H9 (cell line): ENCODE data around the gene GJB2. TPM values are rescaled to one million over a fixed set of nuclear protein-coding genes. Genes with fewer than 3 reads are reported as not detected.

ENCODE experiments used
- DNase-seq: peaks from one replicate; pipeline ENCODE4 v3.0.0-alpha.2; 2017
- H2AFZ ChIP-seq: one replicate; pipeline ENCODE4 v1.6.1; 2013; ENCODE audit warnings: mild to moderate bottlenecking, low read length, control low read depth, moderate library complexity
- H2AK5ac ChIP-seq: 2 replicates; pipeline ENCODE4 v1.6.1; 2013; ENCODE audit warnings: low read length, control low read depth, mixed read lengths; ENCODE audit not compliant: insufficient read length
- H2BK120ac ChIP-seq: one replicate; pipeline ENCODE4 v1.6.1; 2013; ENCODE audit warnings: low read depth, mild to moderate bottlenecking, low read length, control low read depth, inconsistent platforms; ENCODE audit not compliant: poor library complexity, severe bottlenecking
- H2BK12ac ChIP-seq: 2 replicates; pipeline ENCODE4 v1.6.1; 2013; ENCODE audit warnings: low read length, control low read depth, mixed read lengths, low read depth; ENCODE audit not compliant: insufficient read length
- H2BK15ac ChIP-seq: 2 replicates; pipeline ENCODE4 v1.6.1; 2013; ENCODE audit warnings: low read depth, low read length, control low read depth
- H2BK20ac ChIP-seq: one replicate; pipeline ENCODE4 v1.6.1; 2013; ENCODE audit warnings: low read depth, mild to moderate bottlenecking, low read length, control low read depth, inconsistent platforms; ENCODE audit not compliant: poor library complexity, severe bottlenecking
- H2BK5ac ChIP-seq: 2 replicates; pipeline ENCODE4 v1.6.1; 2013; ENCODE audit warnings: low read length, control low read depth, mixed read lengths; ENCODE audit not compliant: insufficient read length
- H3K14ac ChIP-seq: 2 replicates; pipeline ENCODE4 v1.6.1; 2013; ENCODE audit warnings: low read length, control low read depth; ENCODE audit not compliant: insufficient read depth
- H3K18ac ChIP-seq: 2 replicates; pipeline ENCODE4 v1.6.1; 2013; ENCODE audit warnings: low read depth, mild to moderate bottlenecking, mixed read lengths, low read length, control low read depth; ENCODE audit not compliant: insufficient read length
- H3K23ac ChIP-seq: 2 replicates; pipeline ENCODE4 v1.6.1; 2013; ENCODE audit warnings: low read length, control low read depth, mixed read lengths, low read depth; ENCODE audit not compliant: insufficient read length
- H3K23me2 ChIP-seq: 2 replicates; pipeline ENCODE4 v1.6.1; 2013; ENCODE audit warnings: low read depth, mild to moderate bottlenecking, mixed read lengths, low read length, control low read depth; ENCODE audit not compliant: insufficient read length, poor library complexity, severe bottlenecking
- H3K27ac ChIP-seq: 2 replicates; pipeline ENCODE4 v1.5.1; 2013; ENCODE audit warnings: low read length, control low read depth, mixed read lengths, low read depth; ENCODE audit not compliant: insufficient read length
- H3K27me3 ChIP-seq: 2 replicates; pipeline ENCODE4 v1.6.1; 2013; ENCODE audit warnings: low read length, control low read depth, inconsistent platforms; ENCODE audit not compliant: insufficient read depth
- H3K4ac ChIP-seq: 2 replicates; pipeline ENCODE4 v1.6.1; 2013; ENCODE audit warnings: low read depth, mild to moderate bottlenecking, control low read depth, inconsistent platforms, low read length, moderate library complexity
- H3K4me1 ChIP-seq: 2 replicates; pipeline ENCODE4 v1.6.1; 2013; ENCODE audit warnings: low read length, control low read depth, inconsistent platforms; ENCODE audit not compliant: insufficient read depth
- H3K4me2 ChIP-seq: 2 replicates; pipeline ENCODE4 v1.6.1; 2013; ENCODE audit warnings: low read length, control low read depth, mixed read lengths; ENCODE audit not compliant: insufficient read length, insufficient read depth
- H3K56ac ChIP-seq: 2 replicates; pipeline ENCODE4 v1.6.1; 2013; ENCODE audit warnings: low read depth, mild to moderate bottlenecking, mixed read lengths, low read length, control low read depth; ENCODE audit not compliant: insufficient read length
- H3K79me1 ChIP-seq: 2 replicates; pipeline ENCODE4 v1.6.1; 2013; ENCODE audit warnings: low read depth, mild to moderate bottlenecking, moderate library complexity, low read length, control low read depth, inconsistent platforms; ENCODE audit not compliant: insufficient read depth, poor library complexity, severe bottlenecking
- H3K79me2 ChIP-seq: 2 replicates; pipeline ENCODE4 v1.6.1; 2013; ENCODE audit warnings: low read length, control low read depth, inconsistent platforms; ENCODE audit not compliant: insufficient read depth
- H3K9ac ChIP-seq: 2 replicates; pipeline ENCODE4 v1.6.1; 2013; ENCODE audit warnings: low read length, control low read depth, mixed read lengths; ENCODE audit not compliant: insufficient read length; ENCODE audit errors: extremely low read depth
- H3K9me3 ChIP-seq: one replicate; pipeline ENCODE4 v1.6.1; 2013; ENCODE audit warnings: low read depth, low read length, inconsistent platforms; ENCODE audit not compliant: control insufficient read depth
- H3T11ph ChIP-seq: one replicate; pipeline ENCODE4 v1.6.1; 2013; ENCODE audit warnings: mild to moderate bottlenecking, low read length, control low read depth, inconsistent platforms
- H4K20me1 ChIP-seq: one replicate; pipeline ENCODE4 v1.6.1; 2013; ENCODE audit not compliant: control insufficient read depth, insufficient read length, insufficient read depth
- H4K5ac ChIP-seq: 2 replicates; pipeline ENCODE4 v1.6.1; 2013; ENCODE audit warnings: low read depth, mild to moderate bottlenecking, mixed read lengths, low read length, control low read depth; ENCODE audit not compliant: insufficient read length
- H4K8ac ChIP-seq: replicated peaks from 2 replicates; pipeline ENCODE4 v1.6.1; 2013; ENCODE audit warnings: low read length, control low read depth, mixed read lengths, low read depth; ENCODE audit not compliant: insufficient read length
- H4K91ac ChIP-seq: 2 replicates; pipeline ENCODE4 v1.6.1; 2013; ENCODE audit warnings: low read depth, mild to moderate bottlenecking, moderate library complexity, mixed read lengths, low read length, control low read depth; ENCODE audit not compliant: insufficient read length
- H3K27ac Mint-ChIP-seq, 3 experiments: 2 replicates in 2 of 3; 3 replicates in 1 of 3; pipeline ENCODE4 v1.8.0; 2020 to 2021; ENCODE audit warnings: mixed read lengths in 3 of 3, mild to moderate bottlenecking in 1 of 3, moderate library complexity in 1 of 3
- H3K27me3 Mint-ChIP-seq: 2 replicates; pipeline ENCODE4 v1.8.0; 2021; ENCODE audit warnings: low read depth, mild to moderate bottlenecking, moderate library complexity, mixed read lengths
- H3K36me3 Mint-ChIP-seq, 3 experiments: 2 replicates in 2 of 3; 3 replicates in 1 of 3; pipeline ENCODE4 v1.8.0; 2020 to 2021; ENCODE audit warnings: low read depth in 3 of 3, mixed read lengths in 3 of 3; ENCODE audit not compliant: insufficient read depth in 1 of 3
- H3K4me1 Mint-ChIP-seq, 2 experiments: 2 replicates each; pipeline ENCODE4 v1.8.0; 2020; ENCODE audit warnings: mixed read lengths in 2 of 2
- H3K4me3 Mint-ChIP-seq, 2 experiments: 2 replicates in 1 of 2; 3 replicates in 1 of 2; pipeline ENCODE4 v1.8.0; 2020 to 2021; ENCODE audit warnings: mild to moderate bottlenecking in 2 of 2, mixed read lengths in 2 of 2, moderate library complexity in 1 of 2
- H3K9me3 Mint-ChIP-seq, 2 experiments: 2 replicates in 1 of 2; 3 replicates in 1 of 2; pipeline ENCODE4 v1.8.0; 2020; ENCODE audit warnings: mild to moderate bottlenecking in 2 of 2, mixed read lengths in 2 of 2, moderate library complexity in 1 of 2
- CTCF ChIP-seq: fragments of 200-600 bp; sonication (generic); conservative IDR thresholded peaks from 3 replicates; pipeline ENCODE4 v1.8.0; 2021; ENCODE audit warnings: antibody characterized with exemption, mild to moderate bottlenecking
- WGBS: extraction: QIAGEN DNeasy Blood & Tissue Kit; methylation state at CpG from one replicate; pipeline ENCODE4 v1.1.7; 2013; ENCODE audit warnings: missing lambda C conversion rate, low lambda C conversion rate, mixed read lengths; ENCODE audit not compliant: insufficient read length; ENCODE audit errors: extremely low coverage; 5-methylcytosine and 5-hydroxymethylcytosine counted together
- total RNA-seq: library from RNA; stranded (reverse); gene quantifications from 2 replicates; pipeline ENCODE4 v1.2.1, GENCODE V29; 2021

GJB2 gene
- total RNA-seq, 1 experiment from 2014 or later = 0.28 TPM

DNA sequence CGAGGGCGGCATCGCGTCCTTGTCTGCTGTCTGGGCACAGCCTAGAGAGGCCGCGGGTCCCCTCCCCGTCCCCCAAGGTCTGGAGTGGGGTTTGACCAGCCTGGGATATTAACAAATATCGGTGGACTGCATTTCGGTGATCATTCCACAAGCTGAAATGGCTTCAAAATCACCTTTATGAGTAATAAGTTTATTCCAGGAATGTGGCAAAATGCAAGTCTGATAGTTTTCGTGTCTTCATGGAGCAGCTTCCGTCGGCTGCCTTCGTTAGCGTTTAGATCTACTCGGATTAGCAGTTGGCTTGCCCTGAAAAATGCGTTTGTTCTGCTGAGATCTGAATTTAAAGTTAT lies 30.8 kb downstream of the GJB2 start:
- H3K27ac Mint-ChIP-seq = no peak overlapping the region

More for the DNA sequence above, 30.8 kb downstream of the GJB2 start:
- Histone ChIP-seq H3K79me1 (no peaks in the 10 kb centered on the region), H3K27me3 (peaks cover 24% of the 10 kb centered on the region; the same call in 1 of the 2 replicates), H3K23ac (no peak overlapping the region), H3K14ac (no peak overlapping the region), H2BK15ac (no peak overlapping the region), H4K8ac (no peak overlapping the region), H4K91ac (no peak overlapping the region), H3K79me2 (no peaks in the 10 kb centered on the region), H3K9ac (no peak overlapping the region), H3K23me2 (peaks cover 9% of the 10 kb centered on the region), H4K5ac (no peak overlapping the region), H3T11ph (no peak overlapping the region), H4K20me1 (no peaks in the 10 kb centered on the region), H3K4me1 (no peaks in the 10 kb centered on the region), H2BK12ac (no peak overlapping the region), H2AFZ (no peak overlapping the region), H3K9me3 (no peaks in the 10 kb centered on the region), H3K4ac (no peak overlapping the region), H3K56ac (no peak overlapping the region), H2AK5ac (no peak overlapping the region), H3K18ac (no peak overlapping the region), H2BK20ac (no peak overlapping the region), H3K27ac (no peak overlapping the region), H2BK5ac (no peak overlapping the region), H3K4me2 (no peak overlapping the region), H2BK120ac (no peak overlapping the region)
- Mint-ChIP-seq H3K4me1 (peaks cover 7 to 9% of the 10 kb centered on the region in 2 experiments), H3K4me3 (peak overlapping the region; percentile 63 to 78), H3K36me3 (peaks cover 0 to 2% (median 0%) of the 10 kb centered on the region in 3 experiments; a peak in 2 of 7 replicates), H3K27me3 (peaks cover 82% of the 10 kb centered on the region), H3K9me3 (peaks cover 0 to 3% of the 10 kb centered on the region in 2 experiments; a peak in 1 of 5 replicates)
- TF ChIP-seq CTCF = no peak
- no CpG with 5 or more reads among the region's 16 CpGs for WGBS
- DNase-seq = no peak
